SJCRH30 (cell line): ENCODE results near the gene ITGA1. TPM values are rescaled to one million over a fixed set of nuclear protein-coding genes. Genes with fewer than 3 reads are reported as not detected.
"Not testable (repeated sequence)": the region's sequence is repeated elsewhere in the genome, so short reads cannot be mapped to it uniquely, and the experiment has no call there.

Source experiments
- DNase-seq, 2 experiments: peaks; one replicate each; pipeline ENCODE4 v3.0.0-alpha.2; 2015 to 2020
- H3K27ac ChIP-seq: fragments of 250-450 bp; sonication (Bioruptor Pico); 2 replicates; pipeline ENCODE4 v1.5.1; 2020; ENCODE audit warnings: mild to moderate bottlenecking, moderate library complexity
- H3K27me3 ChIP-seq: fragments of 250-450 bp; sonication (Bioruptor Pico); 2 replicates; pipeline ENCODE4 v1.5.1; 2020; ENCODE audit warnings: mild to moderate bottlenecking, moderate library complexity
- H3K36me3 ChIP-seq: fragments of 250-450 bp; sonication (Bioruptor Pico); 2 replicates; pipeline ENCODE4 v1.5.1; 2020; ENCODE audit warnings: mild to moderate bottlenecking, moderate library complexity
- H3K4me1 ChIP-seq: fragments of 250-450 bp; sonication (Bioruptor Pico); 2 replicates; pipeline ENCODE4 v1.5.1; 2020; ENCODE audit warnings: mild to moderate bottlenecking, moderate library complexity
- H3K4me3 ChIP-seq: fragments of 250-450 bp; sonication (Bioruptor Pico); 2 replicates; pipeline ENCODE4 v1.5.1; 2020; ENCODE audit warnings: mild to moderate bottlenecking, moderate library complexity
- H3K9me3 ChIP-seq: fragments of 250-450 bp; sonication (Bioruptor Pico); replicated peaks from 2 replicates; pipeline ENCODE4 v1.5.1; 2020; ENCODE audit warnings: mild to moderate bottlenecking, moderate library complexity
- total RNA-seq: library from RNA; depleted of rRNA; stranded (reverse); fragments of >200 nt; shearing (Covaris generic); gene quantifications from 2 replicates; pipeline ENCODE4 v1.2.3, GENCODE V29; 2014; rRNA removed

Gene ITGA1
- 8.8 and 9.9 TPM in 2 replicates for total RNA-seq

- no peaks in the 10 kb centered on the region for H3K27me3 ChIP-seq
- peak; percentile 86 to 89 for DNase-seq
- H3K4me3 ChIP-seq, result peak within 1 kb of the TSS; percentile 59
- H3K27ac ChIP-seq, result peak within 1 kb of the TSS; percentile 55
- no peaks in the 10 kb centered on the region for H3K9me3 ChIP-seq
- H3K36me3 ChIP-seq, result no peaks in the 10 kb centered on the region
- no peaks in the 10 kb centered on the region for H3K4me1 ChIP-seq
These were observed at the start of gene ITGA1, which contains the start of gene PELO for GRCh38 chr5:52787600-52788504. Gene ITGA1, plus strand, starts transcription at chr5:52787916. Its CDS starts 438 bp downstream, at chr5:52788354. Gene PELO, plus strand, starts transcription at chr5:52787916. Its CDS starts 12,479 bp downstream, at chr5:52800395.

DNA sequence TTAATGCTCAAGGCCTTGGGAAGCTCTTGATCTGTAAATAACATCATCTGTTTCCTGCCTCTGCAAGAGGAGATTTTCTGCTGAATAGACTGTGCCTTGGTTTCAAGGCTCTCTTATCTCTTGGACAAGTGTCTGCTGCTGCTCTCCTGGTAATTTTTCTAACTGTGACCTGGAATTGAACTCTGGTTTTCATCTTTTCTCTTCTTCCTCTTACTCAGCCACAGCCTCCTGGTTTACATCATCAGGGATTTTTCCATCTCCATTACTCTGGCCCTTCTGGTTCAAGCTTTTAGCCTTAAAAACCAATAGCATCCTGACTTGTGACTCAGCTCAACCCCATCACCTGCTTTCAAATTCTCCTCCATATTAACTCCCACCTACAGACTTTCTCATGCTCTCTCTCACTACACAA, 49.6 kb upstream of the ITGA1 start:
- Histone ChIP-seq H3K27ac (no peak overlapping the region), H3K4me3 (no peak overlapping the region), H3K27me3 (no peaks in the 10 kb centered on the region), H3K36me3 (no peaks in the 10 kb centered on the region), H3K9me3 (no peaks in the 10 kb centered on the region; the same call in none of the 2 replicates), H3K4me1 (peaks cover 18% of the 10 kb centered on the region)
- DNase-seq, result peak in 1 of 2 experiments; percentile 9

- no peaks in the 10 kb centered on the region for H3K36me3 ChIP-seq
- no peak overlapping the region for H3K27ac ChIP-seq
- H3K9me3 ChIP-seq, result no peaks in the 10 kb centered on the region; the same call in none of the 2 replicates
- H3K4me3 ChIP-seq, result no peak overlapping the region
- H3K27me3 ChIP-seq, result no peaks in the 10 kb centered on the region
- H3K4me1 ChIP-seq, result peaks cover 18% of the 10 kb centered on the region
- peak; percentile 7 to 55 for DNase-seq
These were observed 47.7 kb upstream of the ITGA1 start for GRCh38 chr5:52740007-52740406.

DNA sequence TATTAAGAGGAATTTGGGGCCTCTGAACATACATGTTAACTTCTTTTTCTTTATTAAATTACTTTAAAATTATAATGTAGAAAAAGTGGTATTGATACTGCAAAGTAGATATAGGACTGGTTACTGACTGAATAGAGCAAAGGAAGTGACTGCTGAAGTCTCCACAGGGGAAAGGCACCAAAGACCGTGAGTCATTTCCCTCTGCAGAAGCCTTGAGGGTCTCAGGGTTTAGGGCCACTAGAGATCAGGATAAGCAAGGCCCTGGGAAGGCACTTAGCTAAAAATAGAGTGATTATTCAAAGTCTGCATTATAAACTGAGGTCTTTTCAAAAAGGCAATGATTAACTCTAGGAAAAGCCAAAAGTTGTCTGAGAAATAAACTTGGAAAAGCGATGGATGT, 44.7 kb upstream of the ITGA1 start:
- no peaks in the 10 kb centered on the region for H3K36me3 ChIP-seq
- H3K27ac ChIP-seq, result no peak overlapping the region
- no peak for DNase-seq
- H3K9me3 ChIP-seq, result peaks cover under 1% of the 10 kb centered on the region; the same call in 1 of the 2 replicates
- H3K4me1 ChIP-seq, result peaks cover 16% of the 10 kb centered on the region
- H3K27me3 ChIP-seq, result no peaks in the 10 kb centered on the region
- H3K4me3 ChIP-seq, result no peak overlapping the region

GRCh38 chr5:52743529-52743928, 44.2 kb upstream of the ITGA1 start:
- Histone ChIP-seq H3K27me3 (no peaks in the 10 kb centered on the region), H3K4me1 (peaks cover 12% of the 10 kb centered on the region), H3K9me3 (0 out of 2 replicates have a peak, but pooled peaks cover 2% of the 10 kb centered on the region), H3K4me3 (no peak overlapping the region), H3K36me3 (no peaks in the 10 kb centered on the region), H3K27ac (no peak overlapping the region)
- no peak for DNase-seq

- Histone ChIP-seq H3K4me3 (no peak overlapping the region), H3K27me3 (no peaks in the 10 kb centered on the region), H3K27ac (no peak overlapping the region), H3K36me3 (no peaks in the 10 kb centered on the region), H3K4me1 (peaks cover 12% of the 10 kb centered on the region), H3K9me3 (0 out of 2 replicates have a peak, but pooled peaks cover 2% of the 10 kb centered on the region)
- no peak for DNase-seq
These were observed 43.7 kb upstream of the ITGA1 start for GRCh38 chr5:52743970-52744369.

DNA sequence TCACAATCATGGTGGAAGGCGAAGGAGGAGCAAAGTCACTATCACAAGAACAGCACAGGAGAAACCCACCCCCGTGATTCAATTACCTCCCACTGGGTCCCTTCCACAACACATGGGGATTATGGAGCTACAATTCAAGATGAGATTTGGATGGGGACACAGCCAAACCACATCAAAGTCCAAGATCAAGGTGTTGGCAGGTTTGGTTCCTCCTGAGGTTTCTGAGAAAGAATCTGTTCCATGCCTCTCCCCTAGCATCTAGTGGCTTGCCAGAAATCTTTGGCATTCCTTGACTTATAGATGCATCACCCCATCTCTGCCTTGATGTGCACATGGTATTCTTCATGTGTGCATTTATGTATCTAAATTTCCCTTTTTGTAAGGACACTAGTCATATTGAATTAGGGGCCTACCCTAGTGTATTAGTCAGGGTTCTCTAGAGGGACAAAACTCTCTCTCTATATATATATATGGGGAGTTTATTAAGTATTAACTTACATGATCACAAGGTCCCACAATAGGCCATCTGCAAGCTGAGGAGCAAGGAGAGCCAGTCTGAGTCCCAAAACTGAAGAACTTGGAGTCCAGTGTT, 42.8 kb upstream of the ITGA1 start:
- H3K4me3 ChIP-seq, H3K9me3 ChIP-seq, H3K27ac ChIP-seq, H3K36me3 ChIP-seq, DNase-seq, H3K27me3 ChIP-seq, H3K4me1 ChIP-seq: not testable (repeated sequence)

GRCh38 chr5:52746539-52746938, 41.2 kb upstream of the ITGA1 start:
- DNase-seq, result no peak
- 0 out of 2 replicates have a peak, but pooled peaks cover 2% of the 10 kb centered on the region for H3K9me3 ChIP-seq
- no peaks in the 10 kb centered on the region for H3K4me1 ChIP-seq
- no peak overlapping the region for H3K4me3 ChIP-seq
- no peak overlapping the region for H3K27ac ChIP-seq
- H3K36me3 ChIP-seq, result no peaks in the 10 kb centered on the region
- no peaks in the 10 kb centered on the region for H3K27me3 ChIP-seq

- Histone ChIP-seq H3K9me3 (0 out of 2 replicates have a peak, but pooled peaks cover 2% of the 10 kb centered on the region), H3K4me3 (no peak overlapping the region), H3K4me1 (no peaks in the 10 kb centered on the region), H3K27me3 (no peaks in the 10 kb centered on the region), H3K36me3 (no peaks in the 10 kb centered on the region), H3K27ac (no peak overlapping the region)
- DNase-seq, result no peak
These were observed 39.1 kb upstream of the ITGA1 start for GRCh38 chr5:52748590-52748989.

GRCh38 chr5:52749666-52750065, 38.0 kb upstream of the ITGA1 start:
- no peak overlapping the region for H3K4me3 ChIP-seq
- H3K9me3 ChIP-seq, result 0 out of 2 replicates have a peak, but pooled peaks cover 2% of the 10 kb centered on the region
- DNase-seq, result no peak
- no peaks in the 10 kb centered on the region for H3K27me3 ChIP-seq
- no peak overlapping the region for H3K27ac ChIP-seq
- no peaks in the 10 kb centered on the region for H3K4me1 ChIP-seq
- H3K36me3 ChIP-seq, result no peaks in the 10 kb centered on the region

DNA sequence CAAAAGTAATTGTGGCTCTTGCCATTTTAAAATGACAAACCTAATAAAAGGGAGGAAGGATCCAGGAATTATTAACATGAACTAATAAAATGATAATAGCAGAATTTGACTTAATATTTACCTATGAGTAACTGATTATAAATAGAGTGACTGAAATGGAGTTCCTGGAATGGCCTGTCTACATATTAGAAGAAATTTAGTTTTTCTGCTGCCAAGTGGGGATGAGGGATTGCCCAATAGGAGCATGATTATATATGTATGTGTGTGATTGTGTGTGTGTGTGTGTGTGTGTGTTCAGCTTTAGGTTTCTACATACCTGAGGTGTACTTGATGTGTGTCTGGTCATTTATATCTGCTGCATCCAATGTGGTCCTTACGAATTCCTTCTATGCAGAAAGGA, 36.6 kb upstream of the ITGA1 start:
- no peaks in the 10 kb centered on the region for H3K27me3 ChIP-seq

DNA sequence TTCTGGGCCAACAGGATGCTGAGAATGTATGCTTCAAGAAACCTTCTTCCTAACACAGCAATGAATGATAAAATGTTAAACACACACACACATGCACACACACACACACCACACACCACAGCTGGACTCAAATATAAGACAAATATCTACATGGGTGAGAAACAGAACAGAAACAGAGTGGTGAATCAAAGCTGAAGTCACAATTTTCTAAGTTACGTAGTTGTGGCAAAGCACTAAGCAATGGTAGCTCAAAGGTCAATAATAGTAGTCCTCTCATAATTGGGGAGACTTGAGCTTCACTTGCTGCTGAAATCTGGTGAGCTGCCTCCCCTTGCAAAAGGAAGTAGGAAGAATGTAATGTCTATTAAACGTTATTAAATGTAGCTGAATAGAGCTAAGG, 33.7 kb upstream of the ITGA1 start:
- Histone ChIP-seq H3K9me3 (no peaks in the 10 kb centered on the region), H3K27me3 (no peaks in the 10 kb centered on the region), H3K4me3 (no peak overlapping the region), H3K4me1 (no peaks in the 10 kb centered on the region), H3K36me3 (no peaks in the 10 kb centered on the region), H3K27ac (no peak overlapping the region)
- DNase-seq, result no peak

More for the DNA sequence above, 36.6 kb upstream of the ITGA1 start:
- Histone ChIP-seq H3K4me1 (no peaks in the 10 kb centered on the region), H3K36me3 (no peaks in the 10 kb centered on the region), H3K9me3 (0 out of 2 replicates have a peak, but pooled peaks cover 2% of the 10 kb centered on the region), H3K4me3 (no peak overlapping the region), H3K27ac (no peak overlapping the region)
- no peak for DNase-seq

GRCh38 chr5:52757527-52757926, 30.2 kb upstream of the ITGA1 start:
- no peaks in the 10 kb centered on the region for H3K27me3 ChIP-seq
- no peak for DNase-seq
- no peak overlapping the region for H3K4me3 ChIP-seq
- H3K27ac ChIP-seq, result no peak overlapping the region
- no peaks in the 10 kb centered on the region for H3K36me3 ChIP-seq
- no peaks in the 10 kb centered on the region for H3K9me3 ChIP-seq
- H3K4me1 ChIP-seq, result no peaks in the 10 kb centered on the region

DNA sequence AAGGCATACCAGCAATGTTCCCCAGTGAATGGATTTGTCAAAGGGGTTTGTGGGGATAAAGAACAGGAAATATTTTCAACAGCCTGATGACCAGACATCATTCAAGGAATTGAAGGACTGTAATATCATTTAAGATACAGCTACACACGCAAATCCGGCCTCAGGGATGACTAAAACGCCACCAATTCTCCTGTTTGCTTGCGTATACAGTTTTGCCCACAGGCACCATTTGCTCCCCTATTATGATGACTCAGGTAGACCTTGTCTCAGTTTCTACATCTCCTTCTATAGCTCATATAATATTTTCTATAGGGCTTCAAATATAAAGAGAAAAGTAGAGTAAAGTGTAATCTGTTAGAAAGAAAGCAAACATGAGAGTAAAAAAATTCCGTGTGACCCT, 29.7 kb upstream of the ITGA1 start:
- Histone ChIP-seq H3K4me1 (no peaks in the 10 kb centered on the region), H3K27me3 (no peaks in the 10 kb centered on the region), H3K27ac (no peak overlapping the region), H3K36me3 (no peaks in the 10 kb centered on the region), H3K4me3 (no peak overlapping the region), H3K9me3 (no peaks in the 10 kb centered on the region)
- DNase-seq, result no peak

GRCh38 chr5:52759331-52759730, 28.4 kb upstream of the ITGA1 start:
- Histone ChIP-seq H3K27ac (no peak overlapping the region), H3K4me3 (no peak overlapping the region), H3K27me3 (no peaks in the 10 kb centered on the region), H3K36me3 (no peaks in the 10 kb centered on the region), H3K4me1 (no peaks in the 10 kb centered on the region), H3K9me3 (no peaks in the 10 kb centered on the region)
- DNase-seq, result no peak
